Measurements from ENCODE around the gene KTN1.
A peak's percentile ranks its signal among the peaks of the same experiment; 100 is the strongest.

Gene KTN1

DNA sequence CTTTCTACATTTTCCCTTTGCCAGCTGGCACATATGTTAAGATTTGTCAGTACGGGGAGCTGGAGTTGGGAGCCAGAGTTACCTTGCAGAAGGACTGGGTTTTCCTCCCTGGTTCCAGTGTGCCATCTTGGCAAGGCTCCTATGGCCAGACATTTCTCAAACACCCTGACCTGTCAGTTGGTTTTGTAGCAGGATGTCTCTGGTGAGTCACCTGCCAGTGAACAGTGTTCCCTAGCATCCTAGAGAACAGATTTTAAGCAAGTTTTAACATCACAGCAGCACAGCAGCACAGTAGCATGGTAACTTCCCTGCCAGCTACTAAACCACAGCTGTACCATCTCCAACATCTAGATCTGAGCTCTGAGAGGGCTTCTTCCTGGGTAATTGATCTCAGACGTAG lies 26.2 kb upstream of the KTN1 start:
- no peak for DNase-seq (ENCODE audit: low read depth in 2 of 2)
- TF ChIP-seq, protein P1, sequence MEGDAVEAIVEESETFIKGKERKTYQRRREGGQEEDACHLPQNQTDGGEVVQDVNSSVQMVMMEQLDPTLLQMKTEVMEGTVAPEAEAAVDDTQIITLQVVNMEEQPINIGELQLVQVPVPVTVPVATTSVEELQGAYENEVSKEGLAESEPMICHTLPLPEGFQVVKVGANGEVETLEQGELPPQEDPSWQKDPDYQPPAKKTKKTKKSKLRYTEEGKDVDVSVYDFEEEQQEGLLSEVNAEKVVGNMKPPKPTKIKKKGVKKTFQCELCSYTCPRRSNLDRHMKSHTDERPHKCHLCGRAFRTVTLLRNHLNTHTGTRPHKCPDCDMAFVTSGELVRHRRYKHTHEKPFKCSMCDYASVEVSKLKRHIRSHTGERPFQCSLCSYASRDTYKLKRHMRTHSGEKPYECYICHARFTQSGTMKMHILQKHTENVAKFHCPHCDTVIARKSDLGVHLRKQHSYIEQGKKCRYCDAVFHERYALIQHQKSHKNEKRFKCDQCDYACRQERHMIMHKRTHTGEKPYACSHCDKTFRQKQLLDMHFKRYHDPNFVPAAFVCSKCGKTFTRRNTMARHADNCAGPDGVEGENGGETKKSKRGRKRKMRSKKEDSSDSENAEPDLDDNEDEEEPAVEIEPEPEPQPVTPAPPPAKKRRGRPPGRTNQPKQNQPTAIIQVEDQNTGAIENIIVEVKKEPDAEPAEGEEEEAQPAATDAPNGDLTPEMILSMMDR (IDR thresholded peaks at IDR 0.05; ENCODE audit: low read depth, low read length): no peak
- no peak overlapping the region for H3K4me3 ChIP-seq (replicated peaks in 1 of 2; ENCODE audit: low read depth in 2 of 2, low read length in 2 of 2)

DNA sequence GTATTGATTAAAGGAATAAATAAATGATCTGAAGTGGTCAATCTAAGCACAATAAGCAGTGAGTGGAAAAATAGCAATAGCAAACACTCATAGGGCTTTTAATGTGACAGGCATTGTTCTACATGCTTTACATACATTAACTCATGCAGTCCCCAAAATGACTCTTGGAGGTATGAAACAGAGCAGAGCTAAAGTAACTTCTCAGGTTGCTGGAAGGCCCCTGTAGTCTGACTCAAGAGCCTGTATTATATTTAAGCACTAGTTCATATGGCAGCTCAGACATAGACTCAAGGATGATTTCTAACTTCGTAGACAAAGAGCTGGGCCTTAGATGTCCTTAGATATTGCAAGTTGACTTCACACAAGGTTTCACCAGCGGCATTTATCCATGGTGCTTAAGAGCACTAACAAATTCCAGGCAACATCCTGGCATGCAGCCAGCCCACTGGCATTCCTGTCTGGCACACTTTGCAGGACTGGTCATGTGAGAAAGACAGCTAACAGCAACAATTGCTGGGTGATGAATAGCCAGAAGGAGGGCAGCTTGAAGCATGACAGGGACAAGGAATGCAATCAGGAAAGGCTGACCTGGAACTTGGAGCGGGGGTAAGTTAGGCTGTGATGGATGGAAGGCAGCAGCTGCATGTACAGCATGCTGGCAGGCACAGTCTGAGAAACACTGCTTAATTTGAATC lies 22.9 kb upstream of the KTN1 start:
- DNase-seq (ENCODE audit: low read depth in 2 of 2): peak; percentile 77 to 96
- no peak overlapping the region for H3K4me3 ChIP-seq (replicated peaks in 1 of 2; ENCODE audit: low read depth in 2 of 2, low read length in 2 of 2)

DNA sequence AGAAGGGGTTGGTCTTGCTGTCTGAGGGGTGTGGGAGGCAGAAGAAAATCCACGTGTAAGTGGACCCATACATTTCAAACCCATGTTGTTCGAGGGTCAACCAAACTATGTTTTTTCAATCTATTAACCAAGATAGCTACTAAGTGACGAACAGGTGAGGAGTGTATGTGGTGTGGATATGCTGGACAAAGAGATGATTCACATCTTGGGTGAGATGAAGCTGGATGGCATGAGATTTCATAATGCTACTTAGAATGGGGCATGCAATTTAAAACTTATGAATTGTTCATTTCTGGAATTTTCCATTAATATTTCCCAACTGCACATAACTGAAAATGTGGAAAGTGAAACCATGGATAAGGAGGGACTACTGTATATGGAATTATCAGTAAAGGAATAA lies 17.9 kb upstream of the KTN1 start:
- TF ChIP-seq, protein P1 (IDR thresholded peaks at IDR 0.05; ENCODE audit: low read depth, low read length): no peak
- H3K4me3 ChIP-seq (replicated peaks in 1 of 2; ENCODE audit: low read depth in 2 of 2, low read length in 2 of 2): no peak overlapping the region
- no peak for DNase-seq (ENCODE audit: low read depth in 2 of 2)

More for the DNA sequence above, 22.9 kb upstream of the KTN1 start:
- TF ChIP-seq, protein P1 (IDR thresholded peaks at IDR 0.05; ENCODE audit: low read depth, low read length): no peak

DNA sequence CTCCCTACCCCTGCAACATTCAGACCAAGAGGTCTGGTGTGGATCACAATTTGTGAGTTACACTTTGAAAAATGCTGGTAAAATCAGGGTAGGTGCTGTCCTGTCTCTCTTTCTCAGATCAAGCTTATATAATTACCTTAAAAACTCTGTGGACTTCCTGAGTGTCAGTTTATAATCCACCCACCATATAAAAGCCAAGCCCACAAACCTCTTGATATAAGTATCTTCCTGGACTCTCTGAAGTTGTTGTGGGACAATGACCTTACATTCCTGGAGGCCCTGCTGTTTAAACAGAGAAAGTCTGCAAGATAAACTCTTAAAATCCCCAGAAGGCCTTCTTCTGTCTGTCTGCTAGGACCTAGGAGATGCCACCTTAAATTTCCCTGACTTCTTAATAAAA lies 11.4 kb upstream of the KTN1 start:
- no peak for DNase-seq (ENCODE audit: low read depth in 2 of 2)
- TF ChIP-seq, protein P1 (IDR thresholded peaks at IDR 0.05; ENCODE audit: low read depth, low read length): no peak
- no peak overlapping the region for H3K4me3 ChIP-seq (replicated peaks in 1 of 2; ENCODE audit: low read depth in 2 of 2, low read length in 2 of 2)

DNA sequence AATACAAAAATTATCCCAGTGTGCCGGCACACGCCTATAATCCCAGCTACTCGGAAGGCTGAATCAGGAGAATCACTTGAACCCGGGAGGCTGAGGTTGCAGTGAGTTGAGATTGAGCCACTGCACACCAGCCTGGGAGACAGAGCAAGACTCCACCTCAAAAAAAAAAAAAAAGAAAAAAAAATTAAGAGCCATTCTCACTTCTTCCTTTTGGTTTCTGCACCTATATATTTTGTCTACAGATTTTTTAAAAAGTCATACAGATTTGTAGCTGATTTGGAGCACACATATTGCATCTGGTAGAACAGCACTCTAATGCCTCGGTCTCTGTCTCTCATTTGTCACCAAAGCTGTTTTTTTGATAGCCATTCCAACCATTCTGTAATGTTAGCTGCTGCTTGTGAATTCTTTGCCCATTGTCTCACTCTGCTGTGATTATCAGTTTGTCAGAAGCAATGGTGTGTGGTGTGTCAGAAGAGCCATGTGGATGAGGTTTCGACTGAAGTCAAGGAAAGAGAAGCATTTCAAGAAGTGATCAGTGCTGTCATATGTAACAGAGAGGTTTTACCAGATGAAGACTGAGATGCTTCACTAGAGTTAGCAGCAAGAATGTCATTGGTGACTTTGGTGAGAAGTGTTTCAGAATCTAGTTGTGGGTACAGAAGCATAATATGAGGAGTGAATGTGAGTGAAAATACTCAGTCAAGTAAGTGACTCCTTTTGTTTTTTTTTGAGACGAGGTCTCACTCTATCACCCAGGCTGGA lies 8.7 kb upstream of the KTN1 start:
- TF ChIP-seq, protein P1 (IDR thresholded peaks at IDR 0.05; ENCODE audit: low read depth, low read length): no peak
- no peak for DNase-seq (ENCODE audit: low read depth in 2 of 2)
- no peak overlapping the region for H3K4me3 ChIP-seq (replicated peaks in 1 of 2; ENCODE audit: low read depth in 2 of 2, low read length in 2 of 2)

DNA sequence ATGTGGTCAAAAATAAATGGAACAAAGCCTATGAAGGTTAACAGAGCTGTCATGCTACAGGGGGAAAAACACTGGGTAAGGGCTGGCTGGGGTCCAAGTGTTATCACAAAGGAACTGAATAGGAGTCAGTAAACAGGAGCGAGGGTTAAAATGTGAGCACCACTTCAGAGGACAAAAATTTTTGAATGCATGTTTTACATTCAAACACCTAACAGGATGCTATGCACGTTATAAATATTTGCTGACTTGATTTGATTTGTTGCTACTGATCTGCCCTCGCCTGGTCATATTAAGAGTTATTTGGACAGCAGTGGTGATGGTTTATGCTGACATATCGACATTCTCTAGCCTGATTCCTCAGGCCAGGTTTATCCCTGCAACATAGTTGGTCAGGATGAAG lies 7.4 kb upstream of the KTN1 start:
- DNase-seq (ENCODE audit: low read depth in 2 of 2): peak in 1 of 2 donors; percentile 58
- TF ChIP-seq, protein P1 (IDR thresholded peaks at IDR 0.05; ENCODE audit: low read depth, low read length): no peak
- no peak overlapping the region for H3K4me3 ChIP-seq (replicated peaks in 1 of 2; ENCODE audit: low read depth in 2 of 2, low read length in 2 of 2)
